Measurements from ENCODE around the gene KLK7.

DNA sequence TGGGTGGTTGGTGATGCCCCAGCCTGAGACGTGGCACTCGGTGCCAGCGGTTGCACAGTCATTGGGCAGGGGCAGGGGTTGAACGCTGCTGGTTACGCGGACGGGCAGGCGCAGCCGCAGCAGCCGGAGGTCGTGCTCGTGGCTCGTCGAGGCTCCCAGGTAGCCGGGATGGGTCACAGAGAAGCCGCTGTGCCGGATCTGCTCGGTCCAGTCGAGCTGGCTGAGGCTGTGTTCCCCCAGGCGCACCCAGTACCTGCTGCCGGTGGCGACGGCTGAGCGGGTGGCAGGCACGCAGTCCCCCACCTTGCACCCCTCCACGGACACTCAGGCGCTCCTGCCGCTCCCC lies 48.1 kb upstream of the KLK7 start:
- TF ChIP-seq, protein P1, sequence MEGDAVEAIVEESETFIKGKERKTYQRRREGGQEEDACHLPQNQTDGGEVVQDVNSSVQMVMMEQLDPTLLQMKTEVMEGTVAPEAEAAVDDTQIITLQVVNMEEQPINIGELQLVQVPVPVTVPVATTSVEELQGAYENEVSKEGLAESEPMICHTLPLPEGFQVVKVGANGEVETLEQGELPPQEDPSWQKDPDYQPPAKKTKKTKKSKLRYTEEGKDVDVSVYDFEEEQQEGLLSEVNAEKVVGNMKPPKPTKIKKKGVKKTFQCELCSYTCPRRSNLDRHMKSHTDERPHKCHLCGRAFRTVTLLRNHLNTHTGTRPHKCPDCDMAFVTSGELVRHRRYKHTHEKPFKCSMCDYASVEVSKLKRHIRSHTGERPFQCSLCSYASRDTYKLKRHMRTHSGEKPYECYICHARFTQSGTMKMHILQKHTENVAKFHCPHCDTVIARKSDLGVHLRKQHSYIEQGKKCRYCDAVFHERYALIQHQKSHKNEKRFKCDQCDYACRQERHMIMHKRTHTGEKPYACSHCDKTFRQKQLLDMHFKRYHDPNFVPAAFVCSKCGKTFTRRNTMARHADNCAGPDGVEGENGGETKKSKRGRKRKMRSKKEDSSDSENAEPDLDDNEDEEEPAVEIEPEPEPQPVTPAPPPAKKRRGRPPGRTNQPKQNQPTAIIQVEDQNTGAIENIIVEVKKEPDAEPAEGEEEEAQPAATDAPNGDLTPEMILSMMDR (IDR thresholded peaks at IDR 0.05; ENCODE audit: poor library complexity), result no peak
- no peak for TF ChIP-seq EZH2 (IDR thresholded peaks at IDR 0.05; ENCODE audit: borderline replicate concordance)
- TF ChIP-seq EZH2phosphoT487 (IDR thresholded peaks at IDR 0.05; ENCODE audit: low read depth, severe bottlenecking, unreplicated experiment), result no peak

Measured in hepatocyte (in vitro differentiated cells).